ENCODE results near the gene ZNF236.
"Not testable (repeated sequence)": the region's sequence is repeated elsewhere in the genome, so short reads cannot be mapped to it uniquely, and the experiment has no call there.

The ZNF236 gene

DNA sequence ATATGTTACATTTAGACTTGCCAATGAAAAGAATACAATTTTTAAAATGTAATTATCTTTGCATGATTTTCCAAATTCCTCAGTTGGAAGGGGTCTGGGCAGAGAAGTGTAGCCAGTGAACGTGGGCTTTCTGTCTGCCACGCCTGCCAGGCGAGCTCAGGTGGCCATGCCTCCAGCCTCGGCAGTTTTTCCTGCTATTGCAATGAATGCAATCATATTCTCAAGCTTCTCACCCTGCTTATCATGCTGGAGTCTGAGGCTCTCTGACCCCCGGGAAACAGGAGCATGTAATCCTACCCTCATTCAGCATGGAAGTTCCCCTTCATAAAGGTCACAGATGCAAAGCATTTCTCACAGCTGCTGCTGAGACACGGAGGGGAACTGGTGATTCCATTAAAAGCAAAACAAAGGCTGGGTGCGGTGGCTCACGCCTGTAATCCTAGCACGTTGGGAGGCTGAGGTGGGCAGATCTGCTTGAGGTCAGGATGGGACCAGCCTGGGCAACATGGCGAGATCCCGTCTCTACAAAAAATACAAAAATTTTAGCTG lies 155.4 kb downstream of the ZNF236 start:
- FAIRE-seq: no peak

DNA sequence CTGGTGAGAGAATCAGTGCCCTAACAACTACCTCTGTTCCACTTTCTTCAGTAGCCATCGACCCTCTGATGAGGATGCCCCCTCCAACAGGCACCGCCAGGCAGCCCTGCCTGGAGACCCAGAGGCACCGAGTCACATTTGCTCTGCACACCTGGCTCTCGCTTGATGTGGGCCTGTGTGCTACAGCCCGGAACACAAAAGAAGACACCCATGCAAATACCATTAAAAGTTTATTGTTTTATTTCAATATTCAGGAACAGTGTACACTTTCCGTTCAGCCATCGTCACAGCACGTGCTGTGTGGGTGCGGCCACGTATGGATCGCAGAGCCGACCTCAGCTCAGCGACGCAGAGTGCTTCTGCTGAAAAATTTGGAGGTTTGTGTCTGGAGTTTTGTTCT lies 156.3 kb downstream of the ZNF236 start:
- no peak for FAIRE-seq

DNA sequence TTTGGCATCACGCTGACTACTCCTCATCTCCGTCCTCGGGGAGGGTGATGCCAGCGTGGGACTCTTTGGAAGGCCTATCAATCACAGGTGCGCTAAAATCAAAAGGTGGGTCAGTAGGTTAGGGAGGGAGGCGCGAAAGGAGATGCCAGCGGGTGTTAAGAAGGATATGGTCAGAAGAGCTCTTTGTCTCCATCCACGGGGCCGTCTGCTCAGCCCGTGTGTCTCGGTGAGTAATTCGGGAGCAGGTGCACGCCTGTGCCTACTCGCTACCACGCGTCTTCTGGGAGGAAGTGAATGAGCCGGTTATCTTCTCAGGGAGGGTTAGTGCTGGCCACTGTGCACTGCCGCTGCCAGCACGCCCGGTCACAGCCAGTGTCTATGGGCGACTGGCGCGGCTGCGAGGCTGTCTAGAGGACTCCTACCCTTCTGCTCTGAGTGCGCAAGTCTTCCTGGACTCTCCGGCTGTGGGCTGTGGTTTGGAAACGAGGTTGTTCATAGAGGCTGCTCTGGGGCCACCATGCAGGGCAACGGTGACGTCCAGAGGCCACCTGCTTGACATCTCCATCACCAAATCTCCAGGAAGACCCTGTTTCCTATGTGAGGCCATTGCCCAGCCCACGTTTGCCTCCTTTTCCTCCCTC lies 156.9 kb downstream of the ZNF236 start:
- no peak for FAIRE-seq

DNA sequence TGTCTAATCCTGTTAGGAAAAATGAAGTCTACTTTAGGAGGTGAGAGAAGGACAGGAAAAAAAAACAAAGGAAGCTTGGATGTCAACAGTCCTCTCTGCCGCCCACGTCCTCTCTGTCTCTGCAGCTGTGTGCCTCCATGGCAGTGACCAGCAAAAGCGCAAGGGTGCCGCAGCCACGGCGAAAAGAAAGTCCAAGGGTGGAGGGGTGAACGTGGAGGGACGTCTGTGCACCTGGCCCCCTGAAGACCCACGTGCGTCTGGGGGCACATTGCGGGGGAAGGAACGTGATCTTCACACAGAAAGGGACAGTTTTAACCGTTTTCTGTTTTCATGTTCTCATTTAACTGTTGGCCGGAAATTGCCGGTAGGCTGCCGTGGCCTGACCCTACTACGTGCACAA lies 157.5 kb downstream of the ZNF236 start:
- FAIRE-seq: no peak

DNA sequence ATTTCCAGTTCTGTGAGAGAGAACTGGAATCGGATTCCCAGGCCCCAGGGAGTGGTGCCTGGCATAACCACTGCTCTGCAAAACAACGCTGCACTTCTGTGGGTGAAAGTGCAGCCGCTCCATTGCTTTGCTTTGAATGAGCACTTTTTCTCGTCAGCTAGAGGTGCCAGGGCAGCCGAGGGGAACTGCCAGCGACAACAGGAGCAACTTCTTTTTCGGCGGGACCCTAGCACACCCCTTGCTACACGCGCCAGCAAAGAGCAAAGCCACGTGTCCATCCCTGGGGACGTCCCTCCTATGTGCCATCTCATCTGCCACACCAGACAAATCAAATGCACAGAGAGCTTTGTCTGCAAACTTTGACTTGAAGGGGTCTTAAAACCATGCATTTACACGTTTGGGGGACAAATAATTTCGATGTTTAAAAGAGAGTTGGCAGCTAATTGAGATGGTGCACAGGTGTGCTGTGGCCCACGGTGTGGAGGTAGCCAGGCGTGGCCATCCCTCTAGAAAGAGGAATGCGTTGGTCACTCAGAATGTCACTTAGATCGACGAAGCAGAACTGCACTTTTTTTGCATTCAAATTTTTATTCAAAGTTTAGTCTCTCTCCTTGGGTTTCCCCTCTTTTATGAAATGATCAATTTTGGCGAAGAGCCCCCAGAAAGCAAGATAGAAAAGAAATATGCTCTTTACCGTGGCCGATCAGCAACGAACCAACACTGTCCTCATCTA lies 158.5 kb downstream of the ZNF236 start:
- no peak for FAIRE-seq

DNA sequence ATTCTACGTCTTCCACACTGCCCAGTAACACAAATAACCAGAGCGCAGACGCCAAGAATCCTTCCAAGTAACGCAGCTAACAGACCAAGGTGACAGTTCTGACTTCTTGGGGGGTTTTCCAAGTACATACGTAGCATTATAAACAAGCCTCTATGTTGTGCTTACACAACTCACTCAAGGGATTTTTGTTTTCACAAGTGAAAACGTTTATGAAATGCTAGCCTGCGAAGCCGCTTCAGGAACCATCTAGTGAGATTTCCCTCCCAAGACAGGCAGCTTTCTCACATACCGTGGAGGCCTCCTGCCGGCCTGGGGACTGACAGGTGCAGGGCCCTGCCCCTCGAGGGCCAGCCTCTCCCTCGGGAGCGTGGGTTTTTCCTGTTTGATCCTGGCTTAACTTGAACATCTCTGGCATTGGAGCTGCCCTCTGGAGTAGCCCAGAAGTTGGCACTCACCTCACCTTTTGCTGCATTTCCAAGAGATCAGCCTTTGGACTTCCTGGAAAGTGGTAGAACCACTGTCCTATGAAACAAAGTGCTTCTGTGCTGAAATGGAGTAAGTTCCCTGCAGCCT lies 159.1 kb downstream of the ZNF236 start:
- no peak for FAIRE-seq

- FAIRE-seq: no peak
Measured at GRCh38 chr18:76982038-76982437, 159.7 kb downstream of the ZNF236 start.

DNA sequence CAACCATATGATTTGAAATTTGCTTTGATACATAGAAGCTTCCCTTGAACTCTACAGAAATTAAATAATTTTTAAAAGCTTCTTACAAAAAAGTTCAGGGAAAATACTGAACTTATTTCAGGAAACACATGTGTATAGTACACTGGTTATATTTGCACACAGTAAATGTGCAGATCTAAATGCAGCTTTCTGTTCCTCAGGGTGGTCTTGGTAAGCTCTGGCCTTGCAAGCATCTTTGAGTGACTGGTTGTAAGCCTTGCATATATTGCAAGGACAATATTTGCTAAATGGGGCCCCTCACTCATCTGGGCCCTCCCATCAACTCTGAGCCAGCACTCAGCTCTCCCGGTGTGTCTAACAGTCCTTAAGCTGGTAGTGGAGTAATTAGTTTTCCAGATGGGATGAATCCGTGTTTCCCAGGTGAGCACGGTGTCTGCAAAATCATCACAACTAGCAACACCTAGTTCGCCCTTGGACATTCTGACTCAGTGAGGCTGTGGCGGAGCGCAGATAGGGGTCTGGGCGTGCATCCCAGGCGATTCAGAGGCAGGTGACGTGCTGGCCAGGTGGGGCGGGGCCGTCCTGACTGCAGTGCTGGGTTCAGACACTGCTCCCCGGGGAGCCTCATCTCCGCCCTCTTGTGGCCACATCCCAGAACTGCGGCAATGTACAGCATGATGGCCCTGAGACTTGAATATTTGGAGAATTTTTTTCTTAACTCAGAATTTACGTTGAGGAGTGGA lies 160.7 kb downstream of the ZNF236 start:
- FAIRE-seq: no peak

- FAIRE-seq: no peak
Measured at GRCh38 chr18:76983613-76984051, 161.3 kb downstream of the ZNF236 start.

GRCh38 chr18:76984193-76985155 lies 162.1 kb downstream of the ZNF236 start:
- FAIRE-seq: no peak

DNA sequence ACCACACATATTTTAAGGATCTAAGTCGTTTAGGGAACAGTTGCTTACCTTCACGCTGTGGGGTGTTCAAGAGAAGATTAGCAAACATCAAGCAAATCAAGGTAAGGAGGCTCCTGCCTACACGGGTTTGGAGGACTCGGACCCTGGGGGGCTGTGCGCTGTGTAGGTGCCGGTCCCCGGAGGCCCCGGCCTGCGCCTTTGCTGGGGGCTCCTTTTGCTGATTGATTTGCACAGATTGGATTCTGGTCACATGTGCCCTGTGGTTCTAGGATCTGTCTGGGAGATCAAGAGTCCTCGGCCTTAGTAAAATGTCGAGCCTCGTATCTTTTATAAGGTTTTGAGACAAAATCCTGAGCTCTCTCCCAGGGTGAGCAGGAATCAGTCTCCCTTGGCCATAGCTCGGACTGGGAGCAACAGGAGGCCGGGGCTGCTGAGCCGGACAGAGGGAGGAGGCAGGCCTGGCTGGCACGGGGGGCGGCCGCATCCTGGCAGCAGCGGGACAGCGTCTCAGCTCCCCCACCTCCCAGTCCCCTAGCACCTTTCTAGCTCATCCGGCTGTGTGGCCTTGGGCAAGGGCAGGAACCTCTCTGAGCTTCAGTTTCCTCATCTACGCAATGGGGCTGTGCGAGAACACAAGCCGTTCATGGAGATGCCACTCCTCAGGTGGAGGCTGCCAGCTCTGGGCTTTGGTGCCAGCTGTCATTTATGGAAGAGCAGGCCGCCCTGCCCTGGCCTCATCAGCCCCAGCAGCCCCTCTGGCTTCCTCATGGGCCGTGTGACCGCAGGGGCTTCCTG lies 163.0 kb downstream of the ZNF236 start:
- no peak for FAIRE-seq

- no peak for FAIRE-seq
Measured at GRCh38 chr18:76985951-76986236, 163.5 kb downstream of the ZNF236 start.

DNA sequence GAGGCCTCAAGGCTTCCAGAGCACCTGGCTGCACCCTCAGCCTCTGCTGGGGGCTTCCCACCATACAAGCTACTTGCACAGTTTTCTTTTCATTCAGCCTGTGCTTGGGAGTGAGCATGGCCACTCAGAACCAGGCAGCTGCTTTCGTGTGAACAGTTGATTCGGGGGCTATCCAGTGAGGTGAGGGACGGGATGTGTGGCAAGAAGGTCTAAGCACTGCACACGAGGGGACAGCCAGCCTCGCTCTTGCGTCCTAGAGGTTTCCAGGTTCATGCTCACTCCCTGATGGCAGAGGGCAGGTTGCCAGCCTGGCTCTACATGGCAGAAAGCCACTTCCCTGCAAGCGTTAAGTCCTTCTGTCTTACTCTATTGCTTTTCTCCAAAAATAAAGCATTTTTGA lies 164.0 kb downstream of the ZNF236 start:
- FAIRE-seq: no peak

DNA sequence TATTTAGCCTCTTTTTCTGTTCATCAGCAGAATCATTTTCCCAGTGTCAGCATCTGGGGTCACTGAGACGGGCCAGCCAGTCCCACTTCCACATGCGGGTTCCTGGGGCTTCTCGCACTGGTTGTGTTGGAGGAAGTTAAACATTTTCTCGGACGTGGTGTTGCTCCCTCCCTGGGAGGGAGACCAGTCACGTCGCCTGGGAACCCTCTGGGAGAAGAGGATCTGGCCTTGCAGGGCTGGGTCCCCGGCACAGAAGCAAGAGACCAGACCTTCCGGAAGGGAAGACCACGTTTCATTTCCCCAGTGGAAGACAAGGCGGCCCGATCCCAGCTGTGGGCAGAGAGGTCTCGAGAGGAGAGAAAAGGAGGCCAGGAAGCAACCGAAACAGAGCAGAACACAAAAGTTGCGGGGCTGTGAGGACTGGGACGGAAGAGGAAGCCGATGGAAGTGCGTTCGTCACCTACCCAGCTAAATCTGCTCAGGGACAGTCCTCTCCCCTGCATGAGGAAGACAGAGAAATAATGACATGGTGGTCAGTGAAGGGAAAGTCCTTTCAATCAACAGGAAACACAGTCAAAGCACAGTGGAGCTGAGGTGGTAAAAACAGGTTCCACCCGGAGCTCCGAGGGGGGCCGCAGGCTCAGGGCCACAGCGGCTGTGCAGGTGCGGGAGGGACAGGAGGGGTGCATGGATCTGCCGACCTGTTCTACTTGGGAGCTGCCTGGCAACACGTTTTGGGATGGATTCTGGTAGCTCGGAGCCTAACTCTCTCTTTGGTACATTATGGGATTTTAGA lies 165.9 kb downstream of the ZNF236 start:
- no peak for FAIRE-seq

GRCh38 chr18:76988827-76989646 lies 166.7 kb downstream of the ZNF236 start:
- FAIRE-seq: no peak

DNA sequence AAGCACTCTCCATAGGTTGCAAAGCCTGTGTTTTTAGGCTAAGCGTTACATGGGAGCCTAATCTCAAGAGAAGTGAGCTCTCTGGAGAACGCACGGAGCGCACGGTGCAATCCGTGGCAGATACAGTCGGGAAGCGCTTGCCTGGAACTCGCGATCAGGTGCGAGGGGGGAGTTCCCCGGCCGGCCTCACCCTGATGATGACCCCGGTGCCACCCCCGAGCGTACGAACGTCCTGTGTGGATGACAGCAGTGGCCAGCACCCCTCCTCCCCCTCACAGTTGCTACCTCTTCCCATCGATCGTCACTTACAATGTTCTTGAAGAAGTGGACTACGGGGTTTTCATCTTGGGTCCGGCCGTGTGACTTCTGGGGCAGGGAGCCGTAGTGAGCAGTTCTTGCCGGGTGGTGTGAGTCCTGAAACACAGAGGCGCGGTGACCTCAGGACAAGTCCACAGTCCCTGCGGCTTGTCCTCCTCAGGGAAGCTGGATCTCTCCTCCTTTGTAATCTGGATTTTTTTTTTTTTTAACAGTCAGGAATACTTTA lies 167.4 kb downstream of the ZNF236 start:
- FAIRE-seq: no peak

DNA sequence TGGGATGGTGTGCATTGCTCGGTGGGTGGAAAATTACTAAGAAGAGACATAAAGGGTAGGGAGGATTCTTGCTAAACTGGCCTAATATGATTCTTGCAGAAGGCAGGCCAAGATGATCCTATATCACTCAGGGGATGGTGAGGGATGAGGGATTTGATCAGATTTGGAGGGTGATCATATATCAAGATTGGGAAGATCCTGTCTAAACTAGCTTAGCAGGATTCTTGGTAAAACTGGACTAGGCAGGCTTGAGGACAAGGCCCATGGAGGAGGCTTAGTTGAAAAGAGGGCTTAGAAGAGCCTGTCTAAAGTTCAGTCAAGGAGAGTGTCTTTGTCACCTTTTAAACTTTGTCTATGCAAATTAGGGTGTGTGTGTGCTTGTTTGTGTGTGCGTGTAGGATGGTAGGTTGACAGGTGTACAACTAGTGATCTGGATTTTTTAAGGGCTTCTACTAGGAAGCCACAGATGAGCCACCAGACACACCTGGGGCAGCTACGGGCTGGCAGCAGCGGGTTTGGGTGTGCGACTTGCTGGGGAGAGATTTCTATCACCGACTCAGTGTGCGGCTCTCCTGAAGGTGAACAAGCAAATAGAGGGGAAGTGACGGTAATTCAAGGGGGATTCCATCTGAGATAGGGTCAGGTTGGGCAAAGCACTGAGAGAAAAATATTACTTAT lies 168.1 kb downstream of the ZNF236 start:
- FAIRE-seq: not testable (repeated sequence)

- no peak for FAIRE-seq
Measured at GRCh38 chr18:76991021-76991688, 168.8 kb downstream of the ZNF236 start.

Measured in colon (tissue), 2 donors.